HTR-8/SVneo (cell line): ENCODE measurements around the gene PTBP2.
A peak's percentile ranks its signal among the peaks of the same experiment; 100 is the strongest.

Experiments used
- DNase-seq: peaks from one replicate; pipeline ENCODE4 v3.0.0; 2011; ENCODE audit warnings: low spot score, mixed read lengths; ENCODE audit not compliant: insufficient read length
- FAIRE-seq: peaks from 2 replicates; lab custom pipeline; 2011; peaks lifted over from hg19 to GRCh38; lab: Jason Lieb, UNC

PTBP2 gene

DNA sequence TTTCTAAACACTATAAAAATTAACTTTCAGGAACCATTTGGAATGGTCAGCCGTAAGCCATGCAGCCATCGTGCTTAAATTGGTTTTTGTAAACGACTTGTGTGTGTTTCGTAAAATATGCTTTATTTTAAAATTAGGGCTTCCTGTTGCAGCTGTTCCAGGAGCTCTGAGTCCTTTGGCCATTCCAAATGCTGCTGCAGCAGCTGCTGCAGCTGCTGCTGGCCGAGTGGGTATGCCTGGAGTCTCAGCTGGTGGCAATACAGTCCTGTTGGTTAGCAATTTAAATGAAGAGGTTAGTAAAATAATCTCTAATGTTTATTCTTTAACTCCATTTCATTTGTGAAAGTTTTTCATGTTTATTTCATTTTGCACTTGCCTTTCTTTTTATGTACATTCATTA is 83.1 kb downstream of the PTBP2 start:
- DNase-seq (no peak), FAIRE-seq (no peak)

GRCh38 chr1:96808191-96808590 is 86.6 kb downstream of the PTBP2 start:
- FAIRE-seq (no peak), DNase-seq (no peak)

DNA sequence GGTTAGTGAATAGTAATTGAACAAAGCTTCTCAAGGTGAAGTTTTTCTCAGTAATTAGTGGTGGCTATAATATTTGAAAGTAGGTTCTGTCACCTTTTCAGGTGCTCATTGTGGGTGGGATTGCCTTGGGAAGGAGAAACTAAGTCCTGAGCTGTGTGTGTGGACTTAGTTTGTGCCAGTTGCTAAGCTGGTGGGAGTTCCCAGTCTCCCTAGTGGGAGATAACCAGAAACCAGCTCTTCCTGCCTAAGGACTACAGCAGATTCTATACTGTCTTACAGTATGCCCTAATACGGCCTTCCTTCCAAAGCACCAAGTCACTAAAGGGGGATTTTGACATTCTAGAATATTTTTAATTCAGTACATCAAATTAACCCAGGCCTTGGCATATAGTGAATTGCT is 94.3 kb downstream of the PTBP2 start:
- no peak for FAIRE-seq
- DNase-seq = no peak

DNA sequence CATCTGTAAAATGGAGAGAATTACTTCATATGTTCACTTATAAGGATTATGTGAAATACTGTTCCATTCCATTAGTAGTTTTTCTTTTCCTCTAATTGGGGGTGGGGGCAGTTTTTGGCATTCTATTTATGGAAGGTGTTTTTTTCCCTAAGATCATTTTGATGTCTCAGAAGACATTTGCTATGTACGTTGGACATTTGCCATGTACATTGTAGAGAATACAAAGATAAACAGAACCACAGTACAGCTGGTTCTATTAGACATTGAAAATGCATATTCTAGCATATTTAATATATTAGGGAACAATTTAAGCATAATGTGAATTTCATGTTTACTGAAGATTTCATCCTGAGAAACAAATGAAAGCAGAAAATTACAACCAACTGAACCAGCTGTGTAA is 98.5 kb downstream of the PTBP2 start:
- DNase-seq (no peak), FAIRE-seq (no peak)

DNA sequence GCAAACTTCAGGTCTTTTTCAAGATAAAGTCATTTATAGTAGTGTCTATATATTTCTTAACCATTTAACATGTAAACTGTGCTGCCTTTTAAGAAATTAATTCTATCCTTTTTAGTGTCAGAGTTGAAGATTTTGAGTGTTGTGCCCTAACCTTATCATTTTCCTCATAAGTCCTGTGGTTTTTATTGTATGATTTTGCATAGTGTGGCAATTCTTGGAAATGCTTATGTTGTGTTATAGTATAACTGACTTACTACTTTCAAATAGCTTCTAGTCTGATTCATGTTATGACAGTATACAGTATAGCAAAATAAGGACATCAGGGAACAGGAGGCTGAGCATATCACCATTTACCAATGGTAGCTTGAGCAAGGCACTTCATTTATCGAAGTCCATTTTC is 99.1 kb downstream of the PTBP2 start:
- DNase-seq (no peak), FAIRE-seq (no peak)

DNA sequence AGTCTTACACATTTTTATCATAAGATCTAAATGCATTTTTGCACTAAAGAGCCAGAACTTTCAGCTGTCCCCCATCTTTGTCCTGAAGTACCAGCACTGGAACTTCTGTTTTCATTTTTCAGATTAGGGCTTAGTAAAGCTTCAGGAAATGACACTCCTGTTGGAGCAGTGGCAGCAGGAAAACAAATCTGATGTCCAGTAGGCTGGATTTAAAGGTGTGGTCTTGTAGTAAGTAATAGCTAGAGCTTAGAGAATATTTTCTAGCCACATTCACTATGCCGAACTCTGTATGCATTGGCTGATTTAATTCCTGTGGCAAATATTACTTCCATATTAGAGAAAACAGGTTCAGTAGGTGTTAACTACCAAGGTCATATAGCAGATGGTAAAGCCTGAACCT is 103.6 kb downstream of the PTBP2 start:
- DNase-seq (no peak), FAIRE-seq (no peak)

GRCh38 chr1:96825950-96826576 is 104.5 kb downstream of the PTBP2 start:
- FAIRE-seq (no peak), DNase-seq (no peak)

DNA sequence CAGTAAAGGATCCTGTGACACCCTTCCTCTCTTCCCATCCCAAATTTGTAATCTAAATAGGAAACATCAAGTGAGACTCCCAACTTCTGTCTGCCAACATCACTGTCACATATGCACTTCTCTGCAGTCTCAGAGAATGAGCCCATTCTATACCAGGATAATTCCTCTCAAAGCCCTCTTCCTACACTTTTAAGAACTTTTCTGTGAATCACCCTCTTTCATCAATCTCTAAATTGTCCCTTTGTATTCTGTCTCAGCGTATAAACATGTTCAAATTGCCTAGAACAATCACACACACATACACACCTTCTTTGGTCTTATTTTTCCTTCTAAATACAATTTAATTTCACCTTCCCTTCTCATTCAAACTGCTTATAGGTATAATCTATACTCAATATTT is 111.8 kb downstream of the PTBP2 start:
- no peak for DNase-seq
- no peak for FAIRE-seq

GRCh38 chr1:96834986-96835385 is 113.4 kb downstream of the PTBP2 start:
- DNase-seq = no peak
- FAIRE-seq = no peak

DNA sequence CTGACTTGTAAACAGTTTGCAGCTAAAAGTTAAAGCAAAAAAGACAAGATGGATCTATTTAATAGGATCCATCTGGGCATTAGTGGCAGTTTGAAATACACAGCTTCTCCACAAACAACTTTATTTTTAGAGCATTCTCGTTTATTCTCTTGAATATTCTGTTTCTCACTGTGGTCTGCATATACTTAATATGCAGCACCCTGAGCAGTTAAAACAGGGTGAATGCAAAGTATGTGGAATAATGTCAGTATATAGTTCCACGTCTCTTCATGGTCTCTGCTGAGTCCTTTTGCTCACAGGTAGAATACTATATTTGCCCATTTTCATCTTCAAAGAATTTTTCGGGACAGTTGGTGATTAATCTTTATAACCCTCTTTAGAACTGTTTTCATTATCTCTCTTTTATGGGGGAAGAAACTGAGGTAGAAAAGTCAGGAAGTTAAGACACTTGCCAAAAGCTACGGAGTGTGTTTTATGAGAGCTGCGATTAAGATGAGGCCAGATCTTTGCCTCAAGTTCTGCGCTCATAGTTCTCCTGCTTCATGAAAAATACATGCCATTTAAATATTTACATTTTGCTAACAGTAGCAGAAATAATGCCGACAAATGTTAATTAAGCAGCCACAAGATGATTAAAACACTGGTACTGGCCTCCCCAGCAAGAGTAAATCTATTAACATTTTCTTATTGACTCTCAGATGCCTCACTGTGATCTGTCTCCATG is 115.6 kb downstream of the PTBP2 start:
- FAIRE-seq (no peak), DNase-seq (no peak)

DNA sequence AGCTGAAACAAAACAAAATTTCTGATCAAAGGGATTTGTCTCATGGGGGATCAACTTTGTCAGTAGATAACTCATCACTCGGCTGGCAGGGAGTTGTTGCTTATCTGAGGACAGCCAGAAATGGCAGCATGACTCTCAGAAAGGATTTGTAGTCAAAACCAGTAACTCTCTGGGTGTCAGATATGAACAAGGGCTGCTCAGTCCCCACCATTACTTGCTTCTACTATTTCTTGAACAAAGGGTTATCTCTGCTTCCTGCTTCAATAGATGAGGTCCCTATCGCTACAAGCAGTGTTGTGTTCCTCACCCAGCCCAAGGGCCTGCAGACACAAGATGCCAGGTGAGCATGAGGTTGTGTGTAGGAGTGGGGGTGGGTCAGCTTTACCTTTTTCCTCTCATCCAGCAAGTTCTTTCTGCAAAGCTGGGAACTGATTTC is 116.2 kb downstream of the PTBP2 start:
- DNase-seq = no peak
- FAIRE-seq = no peak

GRCh38 chr1:96840396-96840795 is 118.8 kb downstream of the PTBP2 start:
- FAIRE-seq (no peak), DNase-seq (no peak)

DNA sequence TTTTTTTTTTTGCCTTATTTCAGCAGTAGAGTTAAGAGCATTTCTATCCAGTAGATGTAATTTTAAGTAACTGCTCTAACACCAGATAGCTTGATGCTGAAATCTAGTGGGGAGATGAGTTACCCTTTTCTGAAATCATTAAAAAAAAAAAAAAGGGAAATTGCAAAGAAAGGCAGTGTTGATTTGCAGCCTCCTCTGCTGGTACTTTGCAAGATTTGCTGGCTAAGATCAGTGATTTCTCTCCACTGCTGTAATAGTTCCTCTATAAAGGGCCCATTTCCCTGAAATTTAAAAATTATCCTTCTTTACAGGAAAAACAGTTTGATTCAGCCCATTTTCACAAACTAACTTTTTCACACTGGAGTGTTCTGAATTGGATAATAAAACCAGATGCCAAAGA is 120.6 kb downstream of the PTBP2 start:
- FAIRE-seq (no peak), DNase-seq (no peak)

- DNase-seq = no peak
- FAIRE-seq = no peak
Observed at GRCh38 chr1:96843196-96843595, 121.6 kb downstream of the PTBP2 start.

GRCh38 chr1:96843601-96844000 is 122.0 kb downstream of the PTBP2 start:
- FAIRE-seq (no peak), DNase-seq (no peak)

DNA sequence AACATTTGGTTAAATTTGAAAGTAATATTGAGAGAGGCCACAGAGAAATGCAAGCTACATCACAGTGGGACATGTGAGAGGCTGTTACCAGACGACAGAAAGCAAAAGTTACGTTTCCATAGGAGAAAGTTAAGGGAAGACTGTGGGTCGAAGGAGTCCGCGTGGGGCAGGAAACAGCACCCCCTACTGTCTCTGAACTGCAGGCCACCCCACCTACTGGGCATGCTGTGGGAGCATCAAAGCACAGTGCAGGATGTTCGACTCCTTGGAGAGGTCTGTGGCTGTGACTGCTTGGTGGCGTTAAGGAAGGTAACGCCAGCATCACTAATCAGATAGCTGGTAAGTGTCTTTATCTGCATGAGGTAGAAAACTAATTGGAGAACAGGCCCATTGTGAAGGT is 123.9 kb downstream of the PTBP2 start:
- FAIRE-seq = peak; percentile 23
- peak; percentile 30 for DNase-seq

DNA sequence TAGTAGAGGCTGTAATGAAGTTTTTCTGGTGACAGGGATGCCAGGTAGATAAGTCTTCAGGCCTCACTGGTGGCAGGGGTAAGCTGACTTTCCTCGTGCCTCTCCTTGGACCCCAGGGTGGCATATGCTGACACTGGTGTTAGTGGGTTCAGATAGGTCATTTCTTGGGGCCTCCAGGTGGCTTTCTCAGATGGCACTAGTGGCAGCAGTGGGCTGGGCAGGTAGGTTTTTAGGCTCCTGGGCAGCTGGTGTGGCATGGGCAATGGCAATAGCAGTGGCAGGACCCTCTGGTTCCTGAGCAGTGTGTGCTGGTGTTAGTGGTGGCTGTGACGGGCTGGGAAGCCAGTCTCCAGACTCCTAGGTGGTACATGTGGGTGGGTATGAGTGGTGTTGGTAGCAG is 140.3 kb downstream of the PTBP2 start:
- no peak for DNase-seq
- FAIRE-seq = no peak

DNA sequence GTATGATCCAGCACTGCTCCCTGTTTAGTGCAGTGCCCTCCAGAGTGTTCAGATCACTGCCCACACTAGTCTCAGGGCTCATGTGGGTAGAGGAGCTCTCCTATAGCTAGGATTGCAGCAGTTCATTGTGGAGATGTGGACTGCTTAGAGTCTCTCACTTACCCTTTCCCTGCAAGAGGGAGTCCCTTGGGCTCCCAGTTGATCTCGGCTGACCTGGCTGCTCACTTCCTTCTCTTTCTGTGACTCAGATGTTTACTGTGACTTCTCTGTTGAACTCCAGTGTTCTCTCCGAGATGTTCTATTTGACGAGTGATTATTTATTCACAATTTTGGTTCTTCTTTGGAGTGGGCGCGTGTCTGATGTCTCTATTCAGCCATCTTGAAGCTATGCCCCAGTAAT is 141.9 kb downstream of the PTBP2 start:
- FAIRE-seq (no peak), DNase-seq (no peak)
